Stimulated activated CD8-positive, alpha-beta memory T cell treated with anti-CD3 and anti-CD28 coated beads, Interleukin-7, amount 100 ng/mL, for 1 hour (primary cell): ENCODE data around the gene LDLRAD3.
"Not testable (repeated sequence)": the region's sequence is repeated elsewhere in the genome, so short reads cannot be mapped to it uniquely, and the experiment has no call there.

Source experiments
- DNase-seq, 2 donors: peaks; one replicate each; pipeline ENCODE4 v3.0.0-alpha.2; 2020; ENCODE audit warnings: low read depth in 2 of 2

LDLRAD3 gene

DNA sequence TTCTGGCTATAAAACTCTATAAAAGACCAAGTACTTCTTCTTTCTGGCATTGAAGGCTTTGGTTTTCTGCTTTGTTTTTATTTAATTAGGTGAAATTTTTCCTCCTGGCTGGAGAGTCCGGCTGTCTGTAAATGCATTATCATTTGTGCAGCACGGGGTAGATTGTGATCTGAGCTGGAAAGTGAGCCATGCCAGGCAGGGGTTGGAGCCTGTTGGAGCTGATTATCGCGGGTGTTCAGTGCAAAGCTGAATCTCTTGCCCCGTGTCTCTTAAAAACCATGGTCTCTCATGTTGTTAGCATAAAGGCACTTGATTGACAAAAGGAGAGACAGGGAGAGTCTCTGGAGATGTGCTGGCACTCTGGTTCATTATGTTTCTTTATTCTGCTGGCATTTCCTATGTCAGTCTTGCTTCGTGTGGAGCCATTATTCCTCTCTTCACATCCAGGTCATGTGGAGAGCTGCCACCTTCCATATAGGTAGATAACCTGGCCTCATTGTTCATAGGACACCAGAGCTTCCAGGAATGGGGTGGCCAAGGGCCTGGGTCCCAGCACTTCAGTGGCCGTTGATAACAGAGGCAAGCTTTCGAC, 75.2 kb downstream of the LDLRAD3 start:
- DNase-seq, result no peak

DNA sequence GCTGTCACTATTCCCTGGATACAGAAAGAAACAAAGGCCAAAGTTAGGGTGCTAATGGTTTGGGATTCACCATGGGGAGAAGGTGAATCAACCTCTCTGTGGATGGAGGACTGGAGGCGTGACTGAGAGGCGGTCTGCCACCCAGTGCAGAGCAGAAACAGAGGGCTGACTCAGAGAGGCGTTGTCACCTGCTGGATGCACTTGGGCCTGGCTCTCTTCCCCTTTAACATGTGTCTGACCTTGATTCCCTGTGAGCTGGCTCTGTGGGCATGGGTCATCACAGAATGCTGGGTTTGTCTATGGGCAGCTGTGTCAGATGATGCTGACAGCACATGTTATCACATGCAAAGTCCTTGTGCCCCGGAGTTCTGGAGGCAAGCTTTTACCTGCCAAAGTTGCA, 75.9 kb downstream of the LDLRAD3 start:
- DNase-seq, result no peak

GRCh38 chr11:36022882-36023281, 79.0 kb downstream of the LDLRAD3 start:
- DNase-seq, result no peak

DNA sequence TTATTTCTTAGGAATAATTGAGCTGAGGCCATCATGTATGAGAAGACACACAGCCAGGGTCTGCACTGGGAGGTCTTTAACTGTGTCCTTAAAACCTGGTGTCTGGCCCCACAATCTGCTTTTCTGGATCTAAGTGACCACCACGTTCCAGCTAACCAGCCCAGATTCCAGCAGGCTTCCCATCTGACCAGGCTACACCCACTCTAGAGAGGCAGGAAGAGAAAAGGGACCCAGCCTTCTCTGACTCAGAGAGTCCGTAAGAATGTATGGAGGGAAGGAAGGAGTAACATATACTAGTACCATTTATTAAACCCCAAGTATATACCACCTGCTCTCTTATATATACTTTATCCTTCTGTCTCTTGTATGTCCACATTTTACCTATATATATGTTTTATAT, 80.1 kb downstream of the LDLRAD3 start:
- no peak for DNase-seq

DNA sequence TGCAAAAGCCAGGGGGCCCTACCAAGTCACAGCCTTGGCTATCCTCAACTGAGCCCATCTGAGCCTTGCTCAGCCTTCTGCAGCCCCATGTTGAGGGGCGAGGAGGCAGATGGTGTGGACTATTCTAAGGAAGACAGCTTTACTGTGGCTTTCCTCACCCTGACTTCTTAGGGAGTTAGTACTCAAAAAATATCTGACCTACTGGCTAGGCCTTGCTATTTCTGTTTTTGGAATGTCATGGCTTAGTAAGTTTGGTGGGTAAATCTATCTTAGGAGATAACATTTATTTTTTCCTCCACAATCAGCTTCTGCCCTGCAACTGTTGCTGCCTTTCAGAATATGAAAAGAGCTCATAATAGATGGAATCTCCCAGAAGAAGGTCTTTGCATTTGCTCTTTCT, 80.9 kb downstream of the LDLRAD3 start:
- no peak for DNase-seq

DNA sequence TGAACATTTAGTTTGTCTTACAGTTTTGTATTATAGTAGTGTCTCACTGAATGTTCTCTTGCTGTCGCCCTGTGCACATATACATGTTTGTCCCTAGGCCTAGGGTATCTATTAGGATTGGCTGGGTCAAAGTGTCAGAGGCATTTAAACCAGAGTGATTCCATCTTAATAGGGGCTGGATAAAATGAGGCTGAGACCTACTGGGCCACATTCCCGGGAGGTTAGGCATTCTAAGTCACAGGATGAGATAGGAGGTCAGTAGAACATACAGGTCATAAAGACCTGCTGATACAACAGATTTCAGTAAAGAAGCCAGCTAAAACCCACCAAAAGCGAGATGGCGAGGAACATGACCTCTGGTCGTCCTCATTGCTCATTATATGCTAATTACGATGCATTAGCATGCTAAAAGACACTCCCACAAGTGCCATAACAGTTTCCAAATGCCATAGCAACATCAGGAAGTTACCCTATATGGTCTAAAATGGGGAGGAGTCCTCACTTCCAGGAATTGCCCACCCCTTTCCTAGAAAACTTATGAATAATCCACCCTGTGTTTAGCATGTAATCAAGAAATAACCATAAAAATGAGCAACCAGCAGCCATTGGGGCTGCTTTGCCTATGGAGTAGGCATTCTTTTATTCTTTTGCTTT, 82.6 kb downstream of the LDLRAD3 start:
- no peak for DNase-seq

- no peak for DNase-seq
Observed at GRCh38 chr11:36027731-36028130, 83.9 kb downstream of the LDLRAD3 start.

DNA sequence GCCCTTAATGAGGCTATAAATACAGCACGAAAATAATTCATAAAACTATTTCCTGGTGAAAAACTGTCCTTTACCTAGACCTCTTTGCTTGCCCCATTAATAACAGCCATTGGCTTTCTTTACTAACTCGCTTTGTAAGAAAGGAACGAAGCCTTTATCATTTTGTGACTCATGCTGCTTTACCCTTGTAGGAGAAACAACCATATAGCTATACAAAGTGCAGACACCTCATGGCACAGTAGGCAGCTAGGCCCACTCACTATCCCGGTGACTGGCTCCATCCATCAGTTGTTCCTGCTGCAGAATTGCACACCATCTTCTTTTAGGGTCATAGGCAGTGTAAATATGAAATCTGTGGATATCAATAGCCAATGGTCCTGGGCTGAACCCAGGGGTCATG, 85.8 kb downstream of the LDLRAD3 start:
- DNase-seq, result no peak

GRCh38 chr11:36030731-36031281, 86.9 kb downstream of the LDLRAD3 start:
- no peak for DNase-seq

DNA sequence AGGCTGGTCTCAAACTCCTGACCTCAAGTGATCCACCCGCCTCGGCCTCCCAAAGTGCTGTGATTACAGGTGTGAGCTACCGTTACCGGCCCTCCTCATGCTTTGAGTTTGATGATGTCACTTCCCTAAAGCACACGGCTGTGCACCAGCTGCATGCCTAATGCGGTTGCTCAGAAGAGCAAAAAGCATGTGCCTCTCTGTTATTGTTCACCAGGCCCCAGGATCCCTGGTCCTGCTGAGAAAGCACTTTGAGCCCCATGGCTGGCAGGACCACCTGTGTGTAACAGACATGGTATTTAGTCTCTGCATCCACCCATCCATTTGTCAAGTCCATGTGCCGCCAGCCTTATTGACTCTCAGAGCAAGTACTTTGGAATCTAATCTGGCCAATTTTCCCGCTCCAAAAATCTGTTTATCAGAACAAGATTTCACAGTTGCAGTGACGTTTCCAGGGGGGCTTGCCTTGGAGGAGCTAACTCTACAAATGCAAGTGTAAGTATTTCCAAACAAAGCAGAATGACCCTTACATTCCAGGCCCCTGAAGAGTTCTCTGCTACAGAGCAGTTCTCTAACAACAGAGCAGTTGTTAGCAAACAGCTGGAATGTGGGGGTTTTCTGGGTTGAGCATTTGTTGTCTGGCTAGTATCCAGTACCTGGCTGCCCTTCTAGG, 89.4 kb downstream of the LDLRAD3 start:
- DNase-seq, result no peak

GRCh38 chr11:36033936-36034335, 90.1 kb downstream of the LDLRAD3 start:
- DNase-seq, result no peak

DNA sequence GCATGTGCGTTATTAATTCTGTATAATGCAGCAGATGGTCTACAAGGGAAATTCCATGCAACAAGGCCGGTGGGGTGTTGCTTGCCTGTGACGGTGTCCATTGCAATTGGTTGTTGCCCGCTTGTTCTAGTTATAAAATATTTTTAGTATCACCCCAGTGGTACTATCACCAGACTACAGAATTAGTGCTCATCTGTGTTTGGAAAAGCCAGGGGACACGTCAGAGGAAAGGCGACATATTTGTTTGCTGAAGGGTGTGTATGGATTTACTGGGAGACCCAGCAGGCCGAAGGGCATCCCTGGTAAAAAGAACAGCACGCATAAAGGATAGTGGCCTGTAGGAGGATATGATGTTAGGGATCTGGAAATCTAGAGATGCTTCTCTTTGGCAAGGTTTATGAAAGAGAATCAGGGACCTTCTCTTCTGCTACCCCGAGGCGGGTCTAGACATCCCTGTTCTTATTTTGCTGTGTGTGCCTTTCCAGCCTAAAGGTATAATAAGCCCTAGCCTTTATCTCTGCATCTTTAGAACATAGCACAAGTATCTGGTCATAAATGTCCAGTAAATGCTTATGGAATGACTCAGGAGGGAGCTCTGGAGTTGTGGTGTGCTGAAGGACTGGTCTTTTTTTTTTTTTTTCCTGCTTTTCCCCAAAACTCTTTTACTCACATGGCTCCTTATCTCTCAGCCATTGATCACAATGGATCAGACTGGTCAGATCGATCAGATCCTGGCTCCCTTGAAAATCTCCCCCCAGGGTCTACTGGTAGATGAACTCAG, 90.9 kb downstream of the LDLRAD3 start:
- no peak for DNase-seq

DNA sequence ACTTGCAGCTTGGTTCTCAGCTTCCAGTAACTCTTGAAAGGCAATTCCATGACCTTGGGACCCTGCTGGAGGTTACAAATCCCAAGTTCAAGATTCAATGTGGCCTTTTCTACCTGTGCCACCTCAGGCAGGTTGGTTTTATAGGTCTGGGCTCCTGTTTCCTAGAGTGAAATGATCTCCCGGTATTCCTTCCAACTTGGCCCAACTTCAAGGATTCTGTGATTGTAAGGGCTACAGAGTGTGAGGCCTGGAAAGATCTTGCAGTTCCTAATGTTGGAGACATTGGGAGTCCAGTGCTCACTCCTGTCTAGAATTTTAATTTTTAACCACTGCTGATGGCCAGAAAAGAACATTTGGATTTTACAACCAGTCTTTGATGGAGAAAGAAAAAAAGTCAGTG, 91.6 kb downstream of the LDLRAD3 start:
- no peak for DNase-seq

DNA sequence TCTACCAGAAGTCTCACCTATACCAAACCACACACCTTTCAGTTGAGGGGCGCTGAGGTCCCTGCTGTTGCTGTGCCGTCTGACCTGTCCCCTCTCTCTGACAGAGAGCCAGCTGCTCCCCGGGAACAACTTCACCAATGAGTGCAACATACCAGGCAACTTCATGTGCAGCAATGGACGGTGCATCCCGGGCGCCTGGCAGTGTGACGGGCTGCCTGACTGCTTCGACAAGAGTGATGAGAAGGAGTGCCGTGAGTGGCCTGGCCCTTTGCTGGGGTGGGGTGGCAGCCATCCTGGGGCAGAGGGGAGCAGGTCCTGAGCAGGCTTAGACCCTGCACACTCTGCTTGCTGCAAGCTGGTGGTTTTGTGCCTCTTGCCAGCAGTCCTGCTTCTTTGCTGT, 92.1 kb downstream of the LDLRAD3 start:
- DNase-seq, result no peak

DNA sequence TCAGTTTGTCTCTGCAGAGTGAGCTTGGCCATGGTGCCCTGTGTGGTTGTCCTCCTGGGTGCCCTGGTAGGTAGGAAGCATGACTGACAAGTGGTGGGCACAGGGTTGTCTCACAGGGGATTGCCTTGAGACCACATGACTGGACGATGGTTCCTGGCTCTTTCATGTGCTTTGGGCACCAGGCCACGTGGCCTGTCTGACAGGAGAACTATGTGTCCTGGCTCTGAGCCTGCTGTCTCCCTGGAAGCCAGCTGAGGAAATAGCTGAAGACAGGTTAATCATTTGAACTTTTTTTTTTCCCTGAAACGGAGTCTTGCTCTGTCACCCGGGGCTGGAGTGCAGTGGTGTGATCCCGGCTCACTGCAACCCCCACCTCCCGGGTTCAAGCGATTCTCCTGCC, 93.2 kb downstream of the LDLRAD3 start:
- no peak for DNase-seq

- DNase-seq, result no peak
Observed at GRCh38 chr11:36038541-36038940, 94.7 kb downstream of the LDLRAD3 start.

- no peak for DNase-seq
Observed at GRCh38 chr11:36039471-36039870, 95.6 kb downstream of the LDLRAD3 start.

- no peak for DNase-seq
Observed at GRCh38 chr11:36041988-36042611, 98.2 kb downstream of the LDLRAD3 start.

DNA sequence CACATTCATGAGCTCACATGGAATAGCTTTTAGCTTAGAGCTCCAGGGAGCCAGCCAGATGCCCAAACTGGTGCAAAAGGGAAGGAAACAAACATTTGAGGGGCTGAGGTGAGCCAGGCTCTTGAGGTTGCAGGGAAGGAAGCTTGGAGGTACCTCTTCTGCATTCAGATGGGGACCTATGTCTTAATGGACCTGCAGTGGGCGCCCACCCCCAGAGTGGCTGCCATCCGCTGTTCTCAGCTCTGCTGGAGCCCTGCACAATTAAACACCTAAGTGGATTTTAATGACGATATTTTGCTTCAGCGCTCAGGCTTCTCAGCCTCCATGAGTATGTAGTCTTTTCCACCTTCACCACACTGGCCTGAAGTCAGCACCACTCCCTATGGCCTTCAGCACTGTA, 100.8 kb downstream of the LDLRAD3 start:
- no peak for DNase-seq

DNA sequence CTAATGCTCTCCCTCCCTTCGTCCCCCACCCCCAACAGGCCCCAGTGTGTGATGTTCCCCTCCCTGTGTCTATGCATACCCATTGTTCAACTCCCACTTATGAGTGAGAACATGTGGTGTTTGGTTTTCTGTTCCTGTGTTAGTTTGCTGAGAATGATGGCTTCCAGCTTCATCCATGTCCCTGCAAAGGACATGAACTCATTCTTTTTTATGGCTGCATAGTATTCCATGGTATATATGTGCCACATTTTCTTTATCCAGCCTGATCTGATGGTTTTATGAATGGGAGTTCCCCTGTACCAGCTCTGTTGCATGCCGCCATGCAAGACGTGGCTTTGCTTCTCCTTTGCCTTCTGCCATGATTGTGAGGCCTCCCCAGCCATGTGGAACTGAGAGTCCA, 102.1 kb downstream of the LDLRAD3 start:
- DNase-seq, result not testable (repeated sequence)

- DNase-seq, result no peak
Observed at GRCh38 chr11:36046932-36047331, 103.1 kb downstream of the LDLRAD3 start.

DNA sequence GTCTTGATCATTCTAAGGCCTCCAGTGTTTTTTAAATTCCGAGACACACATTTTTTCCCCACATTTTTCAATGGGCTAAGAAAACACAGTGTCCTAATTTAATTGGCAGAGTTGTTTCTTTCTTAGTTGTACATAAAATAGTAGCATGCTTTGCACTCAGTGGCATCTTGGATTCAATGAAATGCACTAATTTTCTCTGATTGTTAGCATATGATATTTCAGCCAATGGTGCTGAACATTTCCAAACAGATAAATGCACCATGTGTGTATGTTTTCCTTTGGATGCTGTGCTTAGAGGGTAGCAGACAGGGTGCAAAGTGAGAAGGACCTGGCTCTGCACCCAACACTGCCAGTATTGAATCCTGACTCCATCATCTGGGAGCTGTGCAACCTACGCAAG, 103.5 kb downstream of the LDLRAD3 start:
- no peak for DNase-seq
